Panc1 (cell line): ENCODE measurements around the gene C9orf72. TPM values are rescaled to one million over a fixed set of nuclear protein-coding genes. Genes with fewer than 3 reads are reported as not detected.

Experiments
- ATAC-seq: fragments of 200-7000 bp; cut with Tn5 transposase; 2 replicates; pipeline ENCODE4 v1.9.1; 2020; ENCODE audit warnings: mild to moderate bottlenecking, moderate library complexity
- BruUV-seq: library from RNA; stranded (reverse); fragments of 400-500 nt; replicated peaks from 2 replicates; lab custom pipeline; 2021; lab: Mats Ljungman, UMichigan
- CTCF ChIA-PET: fragments of 300-600 bp; sonication (Branson Sonifier 250); formaldehyde crosslinking; loops from one replicate; lab custom pipeline; 2022; ENCODE audit warnings: antibody characterized with exemption; lab: Charles Lee
- POLR2A ChIA-PET: fragments of 300-600 bp; sonication (Branson Sonifier 250); formaldehyde crosslinking; loops from one replicate; lab custom pipeline; 2022; ENCODE audit warnings: antibody characterized with exemption; lab: Charles Lee
- DNase-seq: peaks from one replicate; pipeline ENCODE4 v3.0.0-alpha.2; 2010; ENCODE audit warnings: low read depth, low spot score
- H3K27ac ChIP-seq: 2 replicates; pipeline ENCODE4 v1.5.1; 2011; ENCODE audit warnings: mild to moderate bottlenecking, low read length, inconsistent platforms
- H3K27me3 ChIP-seq: fragments of 200-500 bp; sonication (Bioruptor generic); 2 replicates; pipeline ENCODE4 v1.6.0; 2014; ENCODE audit warnings: low read length, inconsistent platforms; ENCODE audit not compliant: control insufficient read depth, insufficient read depth
- H3K36me3 ChIP-seq: fragments of 200-500 bp; sonication (Bioruptor generic); 2 replicates; pipeline ENCODE4 v1.5.1; 2014; ENCODE audit warnings: inconsistent platforms, mild to moderate bottlenecking, low read length, moderate library complexity; ENCODE audit not compliant: control insufficient read depth, insufficient read depth
- H3K4me1 ChIP-seq: 2 replicates; pipeline ENCODE4 v1.5.1; 2011; ENCODE audit warnings: inconsistent platforms, mild to moderate bottlenecking, low read length, moderate library complexity; ENCODE audit not compliant: control insufficient read depth, insufficient read depth
- H3K4me3 ChIP-seq, 2 experiments: 2 replicates each; pipeline ENCODE4 v1.5.1; 2011 to 2012; ENCODE audit warnings: low read depth in 2 of 2, low read length in 2 of 2, mild to moderate bottlenecking in 2 of 2, inconsistent platforms in 1 of 2, moderate library complexity in 1 of 2
- H3K9me3 ChIP-seq: fragments of 200-500 bp; sonication (Bioruptor generic); 2 replicates; pipeline ENCODE4 v1.5.1; 2014; ENCODE audit warnings: low read depth, mild to moderate bottlenecking, inconsistent platforms, low read length, moderate library complexity; ENCODE audit not compliant: control insufficient read depth, insufficient read depth
- POLR2AphosphoS5 ChIP-seq: IDR thresholded peaks from 2 replicates; pipeline ENCODE4 v1.6.1; 2012; ENCODE audit warnings: mild to moderate bottlenecking, low read depth, low read length, moderate library complexity
- SIN3A ChIP-seq: IDR thresholded peaks from 2 replicates; pipeline ENCODE4 v1.6.1; 2012; ENCODE audit warnings: low read depth, mild to moderate bottlenecking, low read length, moderate library complexity, borderline replicate concordance; ENCODE audit not compliant: insufficient read depth
- TCF7L2 ChIP-seq: IDR thresholded peaks from 2 replicates; pipeline ENCODE4 v1.6.1; 2011; ENCODE audit warnings: mild to moderate bottlenecking, low read depth, low read length, inconsistent platforms
- in situ Hi-C: cut with HindIII; loops from 2 replicates; pipeline ENCODE4 v1.10.0; 2016; ENCODE audit warnings: low sequenced_read_pairs, low pct_unique_long_range_greater_than_20kb
- intact Hi-C: fragments of 100-400 bp; cut with micrococcal nuclease; formaldehyde crosslinking; loops from one replicate; pipeline ENCODE4 v1.10.0; 2022; ENCODE audit not compliant: unreplicated experiment
- total RNA-seq: library from RNA; stranded (reverse); gene quantifications from one replicate; pipeline ENCODE4 v1.2.1, GENCODE V29; 2021; ENCODE audit not compliant: unreplicated experiment
- TF ChIP-seq, protein P1 (sequence below), 2 experiments: IDR thresholded peaks; 2 replicates each; pipeline ENCODE4 v1.6.1; 2011 to 2012; ENCODE audit warnings: low read depth in 2 of 2, control low read depth in 1 of 2, low read length in 1 of 2, mild to moderate bottlenecking in 1 of 2, moderate library complexity in 1 of 2; ENCODE audit not compliant: insufficient read depth in 1 of 2
- TF ChIP-seq, protein P2 (sequence below): fragments of 450-650 bp; IDR thresholded peaks from 2 replicates; pipeline ENCODE4 v1.5.1; 2017; ENCODE audit warnings: mild to moderate bottlenecking

C9orf72 gene
- total RNA-seq, 1 experiment from 2014 or later, result 3.6 TPM

DNA sequence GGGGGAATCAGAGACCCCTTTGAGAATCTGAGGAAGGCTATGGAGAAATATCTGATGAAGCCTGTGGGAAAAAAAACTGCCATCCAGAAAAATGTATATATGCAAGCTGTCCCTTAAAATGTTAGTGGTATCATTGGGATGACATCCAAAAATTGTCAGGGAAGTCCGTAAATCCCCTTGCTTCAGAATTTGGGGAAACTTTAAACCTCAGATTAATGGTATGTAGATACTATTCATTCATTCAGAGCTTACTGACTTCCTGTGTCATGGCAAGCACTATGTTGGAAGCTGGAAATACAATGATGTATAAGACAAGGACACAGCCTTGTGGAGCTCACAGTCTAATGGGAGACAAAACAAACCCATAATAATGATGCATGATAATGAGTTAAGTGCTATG is 32.8 kb downstream of the C9orf72 start:
- no TSS peak for BruUV-seq
- no peak overlapping the region for H3K27ac ChIP-seq
- in situ Hi-C loops, result no loop called here
- DNase-seq, result no peak
- no peak overlapping the region for H3K4me3 ChIP-seq
- intact Hi-C loops, result no loop called here
- no peak for ATAC-seq
- POLR2A ChIA-PET, result no interaction called here
- H3K4me1 ChIP-seq, result no peaks in the 10 kb centered on the region
- no peaks in the 10 kb centered on the region for H3K36me3 ChIP-seq
- H3K27me3 ChIP-seq, result no peaks in the 10 kb centered on the region
- CTCF ChIA-PET, result no interaction called here
- TF ChIP-seq, protein P1, sequence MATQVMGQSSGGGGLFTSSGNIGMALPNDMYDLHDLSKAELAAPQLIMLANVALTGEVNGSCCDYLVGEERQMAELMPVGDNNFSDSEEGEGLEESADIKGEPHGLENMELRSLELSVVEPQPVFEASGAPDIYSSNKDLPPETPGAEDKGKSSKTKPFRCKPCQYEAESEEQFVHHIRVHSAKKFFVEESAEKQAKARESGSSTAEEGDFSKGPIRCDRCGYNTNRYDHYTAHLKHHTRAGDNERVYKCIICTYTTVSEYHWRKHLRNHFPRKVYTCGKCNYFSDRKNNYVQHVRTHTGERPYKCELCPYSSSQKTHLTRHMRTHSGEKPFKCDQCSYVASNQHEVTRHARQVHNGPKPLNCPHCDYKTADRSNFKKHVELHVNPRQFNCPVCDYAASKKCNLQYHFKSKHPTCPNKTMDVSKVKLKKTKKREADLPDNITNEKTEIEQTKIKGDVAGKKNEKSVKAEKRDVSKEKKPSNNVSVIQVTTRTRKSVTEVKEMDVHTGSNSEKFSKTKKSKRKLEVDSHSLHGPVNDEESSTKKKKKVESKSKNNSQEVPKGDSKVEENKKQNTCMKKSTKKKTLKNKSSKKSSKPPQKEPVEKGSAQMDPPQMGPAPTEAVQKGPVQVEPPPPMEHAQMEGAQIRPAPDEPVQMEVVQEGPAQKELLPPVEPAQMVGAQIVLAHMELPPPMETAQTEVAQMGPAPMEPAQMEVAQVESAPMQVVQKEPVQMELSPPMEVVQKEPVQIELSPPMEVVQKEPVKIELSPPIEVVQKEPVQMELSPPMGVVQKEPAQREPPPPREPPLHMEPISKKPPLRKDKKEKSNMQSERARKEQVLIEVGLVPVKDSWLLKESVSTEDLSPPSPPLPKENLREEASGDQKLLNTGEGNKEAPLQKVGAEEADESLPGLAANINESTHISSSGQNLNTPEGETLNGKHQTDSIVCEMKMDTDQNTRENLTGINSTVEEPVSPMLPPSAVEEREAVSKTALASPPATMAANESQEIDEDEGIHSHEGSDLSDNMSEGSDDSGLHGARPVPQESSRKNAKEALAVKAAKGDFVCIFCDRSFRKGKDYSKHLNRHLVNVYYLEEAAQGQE (IDR thresholded peaks at IDR 0.05; ENCODE audit: insufficient read depth in 1 of 2, low read depth in 2 of 2, low read length in 1 of 2), result no peak
- TF ChIP-seq SIN3A (no peak), POLR2AphosphoS5 (no peak), TCF7L2 (no peak)
- TF ChIP-seq, protein P2, sequence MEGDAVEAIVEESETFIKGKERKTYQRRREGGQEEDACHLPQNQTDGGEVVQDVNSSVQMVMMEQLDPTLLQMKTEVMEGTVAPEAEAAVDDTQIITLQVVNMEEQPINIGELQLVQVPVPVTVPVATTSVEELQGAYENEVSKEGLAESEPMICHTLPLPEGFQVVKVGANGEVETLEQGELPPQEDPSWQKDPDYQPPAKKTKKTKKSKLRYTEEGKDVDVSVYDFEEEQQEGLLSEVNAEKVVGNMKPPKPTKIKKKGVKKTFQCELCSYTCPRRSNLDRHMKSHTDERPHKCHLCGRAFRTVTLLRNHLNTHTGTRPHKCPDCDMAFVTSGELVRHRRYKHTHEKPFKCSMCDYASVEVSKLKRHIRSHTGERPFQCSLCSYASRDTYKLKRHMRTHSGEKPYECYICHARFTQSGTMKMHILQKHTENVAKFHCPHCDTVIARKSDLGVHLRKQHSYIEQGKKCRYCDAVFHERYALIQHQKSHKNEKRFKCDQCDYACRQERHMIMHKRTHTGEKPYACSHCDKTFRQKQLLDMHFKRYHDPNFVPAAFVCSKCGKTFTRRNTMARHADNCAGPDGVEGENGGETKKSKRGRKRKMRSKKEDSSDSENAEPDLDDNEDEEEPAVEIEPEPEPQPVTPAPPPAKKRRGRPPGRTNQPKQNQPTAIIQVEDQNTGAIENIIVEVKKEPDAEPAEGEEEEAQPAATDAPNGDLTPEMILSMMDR, result no peak
- no peaks in the 10 kb centered on the region for H3K9me3 ChIP-seq

DNA sequence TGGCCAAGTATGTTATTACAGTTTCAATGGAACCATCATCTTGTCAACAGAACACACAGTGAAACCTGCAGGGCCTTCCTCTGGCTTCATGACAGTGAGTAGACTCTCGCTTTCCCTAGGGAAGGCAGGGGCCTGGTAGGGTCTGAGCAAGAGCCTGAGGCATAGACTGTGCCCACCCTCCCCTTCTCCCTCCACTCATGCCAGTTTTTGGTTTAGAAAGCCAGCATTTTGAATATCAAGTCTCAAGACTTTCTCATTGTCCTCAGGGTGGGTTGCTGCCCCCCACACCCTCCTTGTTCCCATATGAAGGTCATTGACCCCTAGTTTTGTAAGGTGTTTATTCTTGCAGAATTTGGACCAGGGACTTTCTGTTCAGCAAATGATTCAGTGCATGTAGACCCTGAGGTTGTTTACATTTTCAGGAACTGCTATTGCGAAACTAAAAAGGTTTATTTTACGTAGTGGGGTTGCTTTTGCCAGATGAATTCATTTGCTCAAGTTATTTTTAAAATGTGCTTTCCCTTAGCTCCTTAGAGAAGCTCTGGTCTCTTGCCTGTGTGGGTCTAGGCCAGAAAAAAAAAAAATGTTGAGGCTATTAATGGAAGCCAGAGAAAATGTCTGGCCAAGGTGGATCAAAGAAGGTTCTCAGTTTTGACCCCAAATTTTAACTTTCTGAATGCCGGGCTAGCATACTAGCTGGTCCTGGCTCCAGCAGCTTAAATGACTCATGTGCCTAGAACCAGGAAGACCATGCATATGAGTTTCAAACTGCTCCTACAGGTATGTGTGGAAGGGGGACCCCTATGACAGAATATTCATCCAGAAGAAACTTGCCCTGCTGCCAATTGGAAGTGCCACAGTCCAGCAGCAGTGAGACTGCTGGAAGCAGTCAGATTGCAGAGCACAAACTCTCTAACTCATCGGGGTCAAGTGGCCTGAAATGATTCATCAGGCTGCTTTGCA is 33.5 kb downstream of the C9orf72 start:
- DNase-seq (no peak), ATAC-seq (no peak)
- Histone ChIP-seq H3K36me3 (no peaks in the 10 kb centered on the region), H3K4me3 (no peak overlapping the region), H3K27me3 (no peaks in the 10 kb centered on the region), H3K27ac (no peak overlapping the region), H3K9me3 (no peaks in the 10 kb centered on the region), H3K4me1 (no peaks in the 10 kb centered on the region)
- intact Hi-C loops, result no loop called here
- no TSS peak for BruUV-seq
- TF ChIP-seq TCF7L2, result no peak
- TF ChIP-seq, protein P2, result no peak
- TF ChIP-seq POLR2AphosphoS5, result no peak
- TF ChIP-seq SIN3A, result no peak
- TF ChIP-seq, protein P1 (IDR thresholded peaks at IDR 0.05; ENCODE audit: insufficient read depth in 1 of 2, low read depth in 2 of 2, low read length in 1 of 2), result no peak
- in situ Hi-C loops, result no loop called here
- POLR2A ChIA-PET, result no interaction called here
- CTCF ChIA-PET, result no interaction called here
